ENCODE results near the gene NEDD4L.

DNA sequence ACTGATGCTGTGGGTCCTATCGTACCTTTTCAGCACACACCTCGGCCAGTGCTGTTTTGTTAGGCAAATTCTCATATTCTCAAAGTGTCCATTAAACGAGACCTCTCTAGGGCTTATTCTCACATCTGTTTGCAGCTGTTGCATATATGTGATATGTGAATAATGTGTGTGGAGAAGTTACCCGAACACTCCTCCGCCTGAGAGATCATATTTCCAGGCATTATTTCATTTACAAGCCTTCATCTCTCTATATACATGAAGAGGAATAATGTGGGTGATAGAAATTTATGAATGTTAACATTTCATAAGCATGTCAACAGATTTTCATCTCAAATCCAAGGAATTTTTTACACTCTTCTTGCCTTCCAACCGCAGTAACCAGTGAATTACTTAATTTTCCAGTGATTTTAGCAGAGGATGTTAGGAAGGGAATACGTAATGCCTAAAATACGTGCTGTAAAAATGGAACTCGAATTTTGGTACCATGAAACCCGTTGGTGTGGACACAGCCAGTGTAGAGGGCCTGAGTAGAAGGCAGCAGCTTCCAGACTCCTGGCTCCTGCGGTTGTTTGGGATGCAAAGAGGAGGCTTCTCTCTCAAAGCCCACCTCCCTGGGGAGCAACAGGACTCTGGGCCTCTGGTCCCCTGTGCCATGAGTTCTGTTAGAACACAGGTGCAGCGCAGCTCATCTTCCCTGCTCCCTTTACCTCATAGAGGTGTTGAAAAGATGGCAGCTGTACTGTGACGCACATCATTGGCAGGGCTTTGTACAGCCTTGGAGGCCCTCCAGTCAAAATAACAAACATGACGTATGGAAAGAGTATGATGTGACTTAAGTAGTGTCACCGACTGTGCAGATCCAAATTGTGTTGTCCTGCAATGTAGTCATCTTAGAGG lies 280.1 kb downstream of the NEDD4L start:
- TF ChIP-seq YY1 (IDR thresholded peaks at IDR 0.05; ENCODE audit: low read depth, low read length) (no peak), EZH2 (IDR thresholded peaks at IDR 0.05; ENCODE audit: borderline replicate concordance, control insufficient read depth, low read depth, low read length) (no peak), CTCF (IDR thresholded peaks at IDR 0.05 in 2 of 3, conservative IDR thresholded peaks at IDR 0.05 in 1 of 3; ENCODE audit: control insufficient read depth in 2 of 3, extremely low read depth in 1 of 3, insufficient read depth in 1 of 3, low read depth in 3 of 3, low read length in 3 of 3) (no peak), TAF1 (IDR thresholded peaks at IDR 0.05; ENCODE audit: borderline replicate concordance, low read depth, low read length) (no peak)
- TF ChIP-seq, protein P1, sequence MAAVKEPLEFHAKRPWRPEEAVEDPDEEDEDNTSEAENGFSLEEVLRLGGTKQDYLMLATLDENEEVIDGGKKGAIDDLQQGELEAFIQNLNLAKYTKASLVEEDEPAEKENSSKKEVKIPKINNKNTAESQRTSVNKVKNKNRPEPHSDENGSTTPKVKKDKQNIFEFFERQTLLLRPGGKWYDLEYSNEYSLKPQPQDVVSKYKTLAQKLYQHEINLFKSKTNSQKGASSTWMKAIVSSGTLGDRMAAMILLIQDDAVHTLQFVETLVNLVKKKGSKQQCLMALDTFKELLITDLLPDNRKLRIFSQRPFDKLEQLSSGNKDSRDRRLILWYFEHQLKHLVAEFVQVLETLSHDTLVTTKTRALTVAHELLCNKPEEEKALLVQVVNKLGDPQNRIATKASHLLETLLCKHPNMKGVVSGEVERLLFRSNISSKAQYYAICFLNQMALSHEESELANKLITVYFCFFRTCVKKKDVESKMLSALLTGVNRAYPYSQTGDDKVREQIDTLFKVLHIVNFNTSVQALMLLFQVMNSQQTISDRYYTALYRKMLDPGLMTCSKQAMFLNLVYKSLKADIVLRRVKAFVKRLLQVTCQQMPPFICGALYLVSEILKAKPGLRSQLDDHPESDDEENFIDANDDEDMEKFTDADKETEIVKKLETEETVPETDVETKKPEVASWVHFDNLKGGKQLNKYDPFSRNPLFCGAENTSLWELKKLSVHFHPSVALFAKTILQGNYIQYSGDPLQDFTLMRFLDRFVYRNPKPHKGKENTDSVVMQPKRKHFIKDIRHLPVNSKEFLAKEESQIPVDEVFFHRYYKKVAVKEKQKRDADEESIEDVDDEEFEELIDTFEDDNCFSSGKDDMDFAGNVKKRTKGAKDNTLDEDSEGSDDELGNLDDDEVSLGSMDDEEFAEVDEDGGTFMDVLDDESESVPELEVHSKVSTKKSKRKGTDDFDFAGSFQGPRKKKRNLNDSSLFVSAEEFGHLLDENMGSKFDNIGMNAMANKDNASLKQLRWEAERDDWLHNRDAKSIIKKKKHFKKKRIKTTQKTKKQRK (IDR thresholded peaks at IDR 0.05; ENCODE audit: low read depth, low read length), result no peak
